Measurements from ENCODE around the gene PAMR1.
A peak's percentile ranks its signal among the peaks of the same experiment; 100 is the strongest.
"Not testable (repeated sequence)": the region's sequence is repeated elsewhere in the genome, so short reads cannot be mapped to it uniquely, and the experiment has no call there.

Gene PAMR1, protein sequence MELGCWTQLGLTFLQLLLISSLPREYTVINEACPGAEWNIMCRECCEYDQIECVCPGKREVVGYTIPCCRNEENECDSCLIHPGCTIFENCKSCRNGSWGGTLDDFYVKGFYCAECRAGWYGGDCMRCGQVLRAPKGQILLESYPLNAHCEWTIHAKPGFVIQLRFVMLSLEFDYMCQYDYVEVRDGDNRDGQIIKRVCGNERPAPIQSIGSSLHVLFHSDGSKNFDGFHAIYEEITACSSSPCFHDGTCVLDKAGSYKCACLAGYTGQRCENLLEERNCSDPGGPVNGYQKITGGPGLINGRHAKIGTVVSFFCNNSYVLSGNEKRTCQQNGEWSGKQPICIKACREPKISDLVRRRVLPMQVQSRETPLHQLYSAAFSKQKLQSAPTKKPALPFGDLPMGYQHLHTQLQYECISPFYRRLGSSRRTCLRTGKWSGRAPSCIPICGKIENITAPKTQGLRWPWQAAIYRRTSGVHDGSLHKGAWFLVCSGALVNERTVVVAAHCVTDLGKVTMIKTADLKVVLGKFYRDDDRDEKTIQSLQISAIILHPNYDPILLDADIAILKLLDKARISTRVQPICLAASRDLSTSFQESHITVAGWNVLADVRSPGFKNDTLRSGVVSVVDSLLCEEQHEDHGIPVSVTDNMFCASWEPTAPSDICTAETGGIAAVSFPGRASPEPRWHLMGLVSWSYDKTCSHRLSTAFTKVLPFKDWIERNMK

GRCh38 chr11:35525501-35526175, at the start of gene PAMR1:
PAMR1 (minus strand) TSS chr11:35525616; CDS start chr11:35525585, 31 bp downstream.
- peak; percentile 69 for DNase-seq (ENCODE audit: low read depth)

DNA sequence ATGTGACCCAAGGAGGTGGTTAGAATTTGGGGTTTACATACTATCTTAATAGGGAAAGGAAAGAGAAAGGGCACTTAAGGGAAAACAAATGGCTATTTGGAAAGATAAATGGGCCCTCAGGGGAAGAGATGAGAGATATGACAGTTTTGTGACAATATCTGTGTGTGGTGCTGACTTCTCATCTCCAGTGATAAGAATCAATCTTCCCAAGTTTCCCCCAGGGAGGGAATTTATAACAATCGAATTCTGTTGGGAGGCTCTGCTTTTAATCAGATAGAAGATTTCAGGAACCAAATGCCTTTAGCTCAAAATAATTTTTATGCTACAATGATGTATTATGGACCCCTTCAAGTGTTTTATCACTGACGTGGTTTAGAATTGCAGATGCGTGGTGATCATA, 46.3 kb upstream of the PAMR1 start:
- no peak for DNase-seq (ENCODE audit: low read depth)

DNA sequence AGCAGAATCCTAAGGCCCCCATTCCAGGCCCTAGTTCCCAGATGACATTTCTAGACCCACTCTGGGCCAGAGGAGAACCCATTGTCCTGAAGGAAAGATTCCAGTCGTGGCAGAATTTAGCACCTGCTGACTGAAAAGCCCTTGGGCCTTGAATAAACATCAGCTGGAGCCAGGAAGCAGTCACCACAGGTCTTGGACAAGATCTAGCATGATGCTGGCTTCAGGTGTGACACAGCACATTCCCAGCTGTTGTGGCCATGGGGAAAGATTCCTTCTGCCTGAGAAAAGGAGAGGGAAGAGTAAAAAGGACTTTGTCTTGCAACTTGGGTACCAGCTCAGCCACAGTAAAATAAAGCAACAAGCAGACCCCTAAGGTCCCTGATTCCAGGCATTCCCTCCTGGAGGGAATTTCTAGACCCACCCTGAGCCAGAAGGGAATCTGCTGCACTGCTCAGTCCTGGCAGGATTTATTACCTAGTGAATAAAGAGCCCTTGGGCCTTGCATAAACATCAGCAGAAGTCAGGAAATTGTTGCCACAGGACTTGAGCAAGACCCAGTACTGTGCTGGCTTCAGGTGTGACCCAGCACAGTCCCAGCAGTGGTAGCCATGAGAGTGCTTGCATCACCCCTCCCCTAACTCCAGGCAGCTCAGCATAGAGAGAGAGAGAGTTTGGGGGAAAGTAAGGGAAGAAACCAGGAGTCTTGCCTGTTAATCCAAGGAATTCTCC, 42.5 kb upstream of the PAMR1 start:
- no peak for DNase-seq (ENCODE audit: low read depth)

DNA sequence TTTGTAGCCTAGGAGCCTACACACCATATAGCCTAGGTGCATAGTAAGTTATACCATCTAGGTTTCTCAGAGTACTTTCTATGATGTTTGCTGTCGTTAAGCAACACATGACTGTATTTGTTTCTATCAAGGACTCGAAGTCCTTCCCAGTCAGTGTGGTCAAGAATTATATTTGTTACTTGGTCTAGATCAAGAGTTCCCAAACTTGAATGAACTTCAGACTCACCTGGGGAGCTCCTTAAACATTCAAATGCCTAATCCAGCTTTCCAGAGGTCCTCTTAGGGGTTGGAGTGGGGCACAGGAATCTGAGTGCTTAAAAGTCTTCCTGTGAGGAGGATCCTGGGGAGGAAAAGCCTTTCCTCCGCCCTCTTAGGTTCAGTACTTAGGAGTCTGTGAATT, 41.5 kb upstream of the PAMR1 start:
- DNase-seq (ENCODE audit: low read depth): no peak

DNA sequence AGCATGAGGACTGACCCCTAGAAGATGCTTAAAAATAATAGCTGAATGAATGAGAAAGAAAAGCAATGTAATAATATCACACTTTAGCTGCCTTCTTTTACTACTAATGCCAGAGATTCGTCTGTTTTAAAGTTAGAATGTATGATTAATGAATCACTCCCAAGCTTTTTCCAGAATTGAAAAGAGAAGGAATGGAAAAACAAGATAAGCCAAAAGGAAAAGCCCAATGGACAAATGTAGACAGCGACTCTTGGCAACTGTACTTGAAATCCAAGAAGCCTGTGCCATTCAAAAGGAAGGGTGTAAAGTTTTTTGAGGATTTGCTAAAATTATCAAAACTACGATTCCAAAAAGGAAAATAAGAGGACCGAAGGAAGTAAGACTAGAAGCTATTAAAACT, 40.8 kb upstream of the PAMR1 start:
- no peak for DNase-seq (ENCODE audit: low read depth)

- DNase-seq (ENCODE audit: low read depth): no peak
Observed at GRCh38 chr11:35564245-35564595, 38.8 kb upstream of the PAMR1 start.

- no peak for DNase-seq (ENCODE audit: low read depth)
Observed at GRCh38 chr11:35563484-35564244, 38.2 kb upstream of the PAMR1 start.

- no peak for DNase-seq (ENCODE audit: low read depth)
Observed at GRCh38 chr11:35559949-35560348, 34.5 kb upstream of the PAMR1 start.

DNA sequence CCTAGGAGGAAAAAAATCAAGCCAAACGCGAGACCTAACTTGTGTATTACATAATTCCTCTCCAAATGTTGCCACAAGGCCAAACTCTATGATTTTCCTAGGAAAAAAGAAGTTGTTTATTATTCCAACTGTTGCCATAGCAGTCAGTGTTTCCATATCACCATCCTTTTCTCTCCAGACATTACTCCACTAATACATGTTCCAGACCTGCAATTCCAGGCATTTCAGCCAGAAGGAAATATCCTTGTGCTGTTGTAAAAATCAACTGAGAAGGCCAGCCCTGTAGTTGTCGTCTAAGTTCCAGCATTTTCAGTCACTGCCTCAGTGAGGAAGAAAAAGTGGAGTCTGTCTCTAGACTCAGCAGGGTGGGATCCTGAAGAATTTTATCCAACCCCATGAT, 33.1 kb upstream of the PAMR1 start:
- no peak for DNase-seq (ENCODE audit: low read depth)

DNA sequence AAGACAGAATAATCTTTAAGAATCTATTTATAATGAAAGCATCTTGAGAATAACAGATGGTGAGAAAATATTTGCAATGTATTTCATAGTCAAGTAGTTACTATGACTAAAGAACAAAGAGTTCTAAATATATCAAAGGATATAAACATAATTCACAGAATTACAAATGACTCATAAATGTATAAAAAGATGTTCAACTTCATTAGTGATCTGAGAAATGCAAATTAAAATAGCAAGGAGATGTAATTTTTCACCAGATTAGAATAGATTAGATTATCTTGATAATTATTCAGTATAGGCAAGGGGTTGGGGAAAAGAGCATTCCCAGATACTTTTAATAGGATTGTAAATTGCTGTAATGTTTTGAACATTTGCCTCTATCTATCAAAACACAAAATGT, 30.1 kb upstream of the PAMR1 start:
- no peak for DNase-seq (ENCODE audit: low read depth)

DNA sequence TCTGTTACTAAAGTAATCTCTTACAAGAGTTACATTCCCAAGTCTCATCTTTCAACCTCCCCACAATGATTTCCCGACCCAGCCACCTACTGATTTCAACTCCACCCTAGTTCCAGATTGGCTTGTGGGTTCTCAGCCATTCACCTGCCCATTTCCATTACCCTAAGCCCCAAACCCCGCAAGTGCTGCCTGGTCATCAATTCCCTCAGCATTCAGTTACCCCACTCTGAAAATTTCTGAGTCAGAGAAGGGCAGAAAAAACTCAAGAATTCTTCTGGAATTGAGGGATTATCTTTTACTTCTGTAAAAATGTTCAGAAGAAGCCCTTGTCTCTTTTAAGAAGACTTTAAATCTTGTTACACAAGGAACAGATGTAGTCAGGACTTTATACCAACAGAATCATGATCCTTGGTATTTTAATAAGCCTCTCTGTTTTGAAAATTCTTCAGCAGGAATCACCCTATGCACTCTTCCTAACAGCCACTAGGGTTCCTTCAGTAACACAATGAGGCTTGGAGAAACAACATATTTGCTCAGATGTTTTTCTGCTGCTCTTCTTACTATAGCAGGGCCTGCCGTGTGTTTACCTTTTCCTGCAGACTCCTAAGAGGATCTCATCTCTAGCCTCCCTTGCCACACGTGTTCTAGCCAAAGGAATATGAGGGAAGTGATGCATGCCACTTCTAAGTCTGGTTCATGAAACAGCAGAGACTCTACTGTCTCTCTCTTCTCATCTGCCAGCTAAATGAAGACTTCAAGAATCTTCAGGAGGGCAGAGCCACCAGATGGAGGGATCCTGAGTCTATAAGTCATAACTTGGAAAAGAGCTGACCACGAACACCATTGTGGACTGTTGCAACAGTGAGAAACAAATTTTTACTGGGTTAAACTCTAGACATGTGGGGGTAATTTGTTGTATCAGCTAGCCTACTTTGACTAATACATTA, 29.3 kb upstream of the PAMR1 start:
- peak; percentile 46 for DNase-seq (ENCODE audit: low read depth)

DNA sequence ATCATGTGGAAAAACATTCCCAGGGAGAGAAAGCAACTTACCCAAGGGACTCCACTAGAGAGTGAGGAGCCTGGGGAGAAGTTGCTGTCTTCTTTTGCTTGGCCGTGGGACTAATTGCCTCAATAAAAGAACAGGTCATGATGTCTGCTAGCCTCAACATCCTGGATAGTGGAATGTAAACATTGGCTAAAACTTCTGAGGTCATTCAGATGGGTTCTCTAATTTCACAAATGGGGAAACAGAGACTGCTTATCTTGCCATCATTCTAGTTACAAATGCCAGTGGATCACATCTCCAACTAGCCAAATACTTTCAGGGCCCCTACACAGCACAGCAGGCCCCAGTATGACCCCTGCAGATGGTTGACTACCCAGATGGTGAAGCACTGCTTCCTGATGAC, 28.4 kb upstream of the PAMR1 start:
- peak; percentile 83 for DNase-seq (ENCODE audit: low read depth)

DNA sequence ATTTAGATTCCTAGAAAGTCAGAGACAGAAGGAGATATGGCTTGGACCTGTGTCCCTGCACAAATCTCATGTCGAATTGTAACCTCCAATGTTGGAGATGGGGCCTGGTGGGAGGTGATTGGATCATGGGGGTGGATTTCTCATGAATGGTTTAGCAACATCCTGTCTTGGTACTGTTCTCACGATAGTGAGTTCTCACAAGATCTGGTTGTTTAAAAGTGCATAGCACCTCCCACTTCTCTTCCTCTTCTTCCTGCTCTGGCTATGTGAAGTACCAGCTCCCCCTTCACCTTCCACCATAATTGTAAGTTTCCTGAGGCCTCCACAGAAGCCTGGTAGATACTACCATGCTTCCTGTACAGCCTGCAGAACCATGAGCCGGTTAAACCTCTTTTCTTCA, 27.6 kb upstream of the PAMR1 start:
- DNase-seq (ENCODE audit: low read depth): peak; percentile 10

DNA sequence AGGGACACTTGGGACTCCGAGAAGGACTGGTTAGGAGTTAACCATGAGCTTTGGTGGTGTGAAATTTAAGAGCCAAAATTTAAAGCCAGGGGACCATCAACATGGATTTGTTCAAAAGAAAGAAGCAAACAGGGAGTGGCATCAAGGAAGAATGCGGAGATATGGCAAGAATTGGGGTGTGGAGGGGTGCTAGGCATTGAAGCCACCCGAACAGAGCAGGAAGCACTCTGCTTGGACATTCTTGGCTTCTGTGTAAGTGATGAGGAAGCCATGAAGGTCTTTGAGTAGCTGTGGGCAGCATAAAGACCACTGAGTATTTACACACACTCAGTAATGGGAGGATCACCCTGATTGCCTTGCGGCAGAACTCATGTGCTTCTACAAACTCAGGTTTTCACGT, 27.2 kb upstream of the PAMR1 start:
- no peak for DNase-seq (ENCODE audit: low read depth)

GRCh38 chr11:35550374-35551036, 25.1 kb upstream of the PAMR1 start:
- DNase-seq (ENCODE audit: low read depth): peak; percentile 17

DNA sequence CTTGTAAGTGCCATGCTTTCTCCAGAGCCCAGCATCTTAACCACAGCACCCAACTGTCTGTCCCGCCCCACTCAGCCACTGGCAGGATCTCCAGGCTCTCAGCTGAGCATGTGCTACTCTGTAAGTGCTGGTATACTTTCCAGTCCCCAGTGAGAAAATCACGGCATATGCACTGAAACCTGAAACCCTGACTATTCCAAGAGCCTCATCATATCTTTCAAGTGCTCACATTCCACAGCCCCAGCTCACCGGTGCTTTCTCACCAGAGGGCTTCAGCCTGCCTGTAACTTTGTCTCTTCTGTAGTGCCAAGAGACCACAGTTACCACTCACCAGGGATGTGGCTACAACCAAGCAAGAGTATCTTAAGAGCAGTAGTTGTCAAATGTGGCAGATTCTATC, 24.4 kb upstream of the PAMR1 start:
- DNase-seq (ENCODE audit: low read depth): peak; percentile 97

- peak; percentile 68 for DNase-seq (ENCODE audit: low read depth)
Observed at GRCh38 chr11:35548925-35549561, 23.6 kb upstream of the PAMR1 start.

DNA sequence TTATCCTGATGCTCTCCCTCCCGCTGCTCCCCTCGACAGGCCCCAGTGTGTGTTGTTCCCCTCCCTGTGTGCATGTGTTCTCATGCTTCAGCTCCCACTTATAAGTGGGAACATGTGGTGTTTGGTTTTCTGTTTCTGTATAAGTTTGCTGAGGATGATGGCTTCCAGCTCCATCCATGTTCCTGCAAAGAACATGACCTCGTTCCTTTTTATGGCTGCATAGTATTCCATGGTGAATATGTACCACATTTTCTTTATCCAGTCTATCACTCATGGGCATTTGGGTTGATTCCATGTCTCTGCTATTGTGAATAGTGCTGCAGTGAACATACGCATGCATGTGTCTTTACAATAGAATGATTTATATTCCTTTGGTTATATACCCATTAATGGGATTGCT, 22.6 kb upstream of the PAMR1 start:
- not testable (repeated sequence) for DNase-seq (ENCODE audit: low read depth)

GRCh38 chr11:35546317-35546716, 20.9 kb upstream of the PAMR1 start:
- no peak for DNase-seq (ENCODE audit: low read depth)
